Neural cell (in vitro differentiated cells): ENCODE data around the gene CEP70. TPM values are rescaled to one million over a fixed set of nuclear protein-coding genes. Genes with fewer than 3 reads are reported as not detected.

ENCODE experiments used
- H2AFZ ChIP-seq: fragments of 200-600, 300-800 bp; sonication (generic), shearing (Covaris generic); 2 replicates; pipeline ENCODE4 v1.6.0; 2014; ENCODE audit warnings: low read depth, mild to moderate bottlenecking, antibody characterized with exemption, low read length, moderate library complexity
- H3F3A ChIP-seq: fragments of 200-600 bp; shearing (Covaris generic); 2 replicates; pipeline ENCODE4 v1.6.1; 2016; ENCODE audit warnings: mild to moderate bottlenecking, moderate library complexity, mixed read lengths, antibody characterized with exemption, low read length; ENCODE audit not compliant: insufficient read depth, poor library complexity, severe bottlenecking
- H3K27ac ChIP-seq: fragments of 200-600, 300-800 bp; sonication (generic), shearing (Covaris generic); 2 replicates; pipeline ENCODE4 v1.5.1; 2014; ENCODE audit warnings: mild to moderate bottlenecking, low read length, moderate library complexity
- H3K27me3 ChIP-seq: fragments of 300-800, 200-600 bp; sonication (generic), shearing (Covaris generic); 2 replicates; pipeline ENCODE4 v1.6.0; 2014; ENCODE audit warnings: mild to moderate bottlenecking, low read depth, low read length, moderate library complexity; ENCODE audit not compliant: insufficient read depth
- H3K36me3 ChIP-seq: fragments of 300-800, 200-600 bp; sonication (generic), shearing (Covaris generic); 2 replicates; pipeline ENCODE4 v1.5.1; 2014; ENCODE audit warnings: mild to moderate bottlenecking, antibody characterized with exemption, low read length, moderate library complexity; ENCODE audit not compliant: insufficient read depth
- H3K4me2 ChIP-seq: fragments of 300-800, 200-600 bp; sonication (generic), shearing (Covaris generic); 2 replicates; pipeline ENCODE4 v1.6.0; 2014; ENCODE audit warnings: mild to moderate bottlenecking, low read length
- H3K4me3 ChIP-seq: fragments of 300-800, 200-600 bp; sonication (generic), shearing (Covaris generic); 2 replicates; pipeline ENCODE4 v1.5.1; 2014; ENCODE audit warnings: mild to moderate bottlenecking, low read length, moderate library complexity
- H3K79me2 ChIP-seq: fragments of 200-600 bp; shearing (Covaris generic); replicated peaks from 2 replicates; pipeline ENCODE4 v1.6.0; 2014; ENCODE audit warnings: mild to moderate bottlenecking, low read length, moderate library complexity; ENCODE audit not compliant: insufficient read depth
- H3K9ac ChIP-seq: fragments of 300-800, 200-600 bp; sonication (generic), shearing (Covaris generic); 2 replicates; pipeline ENCODE4 v1.6.1; 2016; ENCODE audit warnings: mild to moderate bottlenecking, low read length, mixed read lengths
- H3K9me2 ChIP-seq: fragments of 200-600 bp; shearing (Covaris generic); 2 replicates; pipeline ENCODE4 v1.6.1; 2016; ENCODE audit warnings: mild to moderate bottlenecking, low read length, mixed read lengths; ENCODE audit not compliant: insufficient read depth
- H3K9me3 ChIP-seq: fragments of 200-600, 300-800 bp; sonication (generic), shearing (Covaris generic); 2 replicates; pipeline ENCODE4 v1.6.1; 2016; ENCODE audit warnings: mild to moderate bottlenecking, mixed run types, low read length, moderate library complexity, mixed read lengths
- H4K20me1 ChIP-seq: fragments of 200-600 bp; shearing (Covaris generic); 2 replicates; pipeline ENCODE4 v1.6.1; 2016; ENCODE audit warnings: mild to moderate bottlenecking, mixed run types; ENCODE audit not compliant: insufficient read depth
- CTCF ChIP-seq: fragments of 450-650 bp; IDR thresholded peaks from 2 replicates; pipeline ENCODE4 v1.5.1; 2014; ENCODE audit warnings: antibody characterized with exemption, mild to moderate bottlenecking, moderate library complexity; ENCODE audit not compliant: poor library complexity, severe bottlenecking
- EP300 ChIP-seq: fragments of 450-650 bp; conservative IDR thresholded peaks from 2 replicates; pipeline ENCODE4 v1.6.1; 2014; ENCODE audit warnings: antibody characterized with exemption, mild to moderate bottlenecking, moderate library complexity; ENCODE audit not compliant: poor library complexity, severe bottlenecking
- EZH2 ChIP-seq: fragments of 200-600, 300-800 bp; shearing (Covaris generic), sonication (generic); IDR thresholded peaks from 2 replicates; pipeline ENCODE4 v1.6.1; 2014; ENCODE audit warnings: antibody characterized with exemption, low read length, borderline replicate concordance, mild to moderate bottlenecking; ENCODE audit not compliant: insufficient read depth, poor library complexity, severe bottlenecking
- MXI1 ChIP-seq: fragments of 450-650 bp; conservative IDR thresholded peaks from 2 replicates; pipeline ENCODE4 v1.6.1; 2014; ENCODE audit warnings: antibody characterized with exemption, mild to moderate bottlenecking; ENCODE audit not compliant: poor library complexity, severe bottlenecking
- POLR2AphosphoS5 ChIP-seq: IDR thresholded peaks from 2 replicates; pipeline ENCODE4 v1.6.1; 2012
- RAD21 ChIP-seq: fragments of 450-650 bp; conservative IDR thresholded peaks from 2 replicates; pipeline ENCODE4 v1.6.1; 2014; ENCODE audit warnings: antibody characterized with exemption, mild to moderate bottlenecking, moderate library complexity
- SMC3 ChIP-seq: fragments of 450-650 bp; conservative IDR thresholded peaks from 2 replicates; pipeline ENCODE4 v1.6.1; 2014; ENCODE audit warnings: antibody characterized with exemption, mild to moderate bottlenecking, moderate library complexity; ENCODE audit not compliant: poor library complexity
- TAF1 ChIP-seq: IDR thresholded peaks from 2 replicates; pipeline ENCODE4 v1.6.1; 2012; ENCODE audit warnings: low read depth
- polyA plus RNA-seq: library from polyadenylated mRNA; depleted of rRNA; stranded (reverse); fragments of >200 nt; gene quantifications from 2 replicates; pipeline ENCODE4 v1.2.3, GENCODE V29; 2014
- TF ChIP-seq, protein P1 (sequence below): IDR thresholded peaks from 2 replicates; pipeline ENCODE4 v1.6.1; 2012; ENCODE audit warnings: borderline replicate concordance

Gene CEP70
- polyA plus RNA-seq, 1 donor from 2014 or later, result 25.0 TPM

DNA sequence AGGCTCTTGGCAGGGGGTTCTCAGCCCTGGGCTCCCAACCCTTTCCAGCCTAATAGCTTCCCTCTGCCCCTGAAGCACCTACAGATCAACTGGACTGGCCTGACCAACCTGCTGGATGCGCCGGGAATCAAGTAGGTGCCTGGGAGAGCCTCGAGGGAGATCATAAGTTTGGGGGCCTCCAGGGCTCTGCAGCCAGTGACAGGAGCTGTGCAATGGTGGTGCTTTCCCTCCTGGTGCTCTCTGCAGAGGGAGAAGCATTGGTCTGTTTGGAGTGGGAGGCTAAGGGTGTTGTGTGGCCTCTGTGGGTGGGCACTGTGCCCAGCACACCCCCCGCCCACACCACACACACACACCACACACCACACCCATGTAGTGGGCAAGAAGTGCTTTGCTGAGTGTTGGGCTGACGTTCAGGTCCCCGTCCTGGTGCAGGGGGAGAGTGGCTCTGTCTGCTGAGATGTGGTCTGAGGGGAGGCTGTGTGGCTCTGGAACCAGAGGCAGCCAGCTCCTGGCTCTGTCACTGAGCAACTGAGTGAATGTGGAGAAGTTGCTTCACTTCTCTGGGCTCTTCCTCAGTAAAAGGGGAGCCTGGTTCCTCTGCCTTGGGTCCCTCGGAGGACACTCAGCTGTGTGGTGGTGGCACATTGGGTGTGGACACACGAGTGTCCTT lies 133.4 kb downstream of the CEP70 start:
- Histone ChIP-seq H3F3A (no peaks in the 10 kb centered on the region), H2AFZ (no peak overlapping the region), H3K36me3 (no peaks in the 10 kb centered on the region), H3K79me2 (no peaks in the 10 kb centered on the region), H3K4me2 (no peak overlapping the region), H3K9me2 (no peaks in the 10 kb centered on the region), H3K9me3 (no peaks in the 10 kb centered on the region), H3K27me3 (no peaks in the 10 kb centered on the region), H4K20me1 (no peaks in the 10 kb centered on the region), H3K4me3 (no peak overlapping the region), H3K27ac (no peak overlapping the region), H3K9ac (no peak overlapping the region)
- TF ChIP-seq, protein P1, sequence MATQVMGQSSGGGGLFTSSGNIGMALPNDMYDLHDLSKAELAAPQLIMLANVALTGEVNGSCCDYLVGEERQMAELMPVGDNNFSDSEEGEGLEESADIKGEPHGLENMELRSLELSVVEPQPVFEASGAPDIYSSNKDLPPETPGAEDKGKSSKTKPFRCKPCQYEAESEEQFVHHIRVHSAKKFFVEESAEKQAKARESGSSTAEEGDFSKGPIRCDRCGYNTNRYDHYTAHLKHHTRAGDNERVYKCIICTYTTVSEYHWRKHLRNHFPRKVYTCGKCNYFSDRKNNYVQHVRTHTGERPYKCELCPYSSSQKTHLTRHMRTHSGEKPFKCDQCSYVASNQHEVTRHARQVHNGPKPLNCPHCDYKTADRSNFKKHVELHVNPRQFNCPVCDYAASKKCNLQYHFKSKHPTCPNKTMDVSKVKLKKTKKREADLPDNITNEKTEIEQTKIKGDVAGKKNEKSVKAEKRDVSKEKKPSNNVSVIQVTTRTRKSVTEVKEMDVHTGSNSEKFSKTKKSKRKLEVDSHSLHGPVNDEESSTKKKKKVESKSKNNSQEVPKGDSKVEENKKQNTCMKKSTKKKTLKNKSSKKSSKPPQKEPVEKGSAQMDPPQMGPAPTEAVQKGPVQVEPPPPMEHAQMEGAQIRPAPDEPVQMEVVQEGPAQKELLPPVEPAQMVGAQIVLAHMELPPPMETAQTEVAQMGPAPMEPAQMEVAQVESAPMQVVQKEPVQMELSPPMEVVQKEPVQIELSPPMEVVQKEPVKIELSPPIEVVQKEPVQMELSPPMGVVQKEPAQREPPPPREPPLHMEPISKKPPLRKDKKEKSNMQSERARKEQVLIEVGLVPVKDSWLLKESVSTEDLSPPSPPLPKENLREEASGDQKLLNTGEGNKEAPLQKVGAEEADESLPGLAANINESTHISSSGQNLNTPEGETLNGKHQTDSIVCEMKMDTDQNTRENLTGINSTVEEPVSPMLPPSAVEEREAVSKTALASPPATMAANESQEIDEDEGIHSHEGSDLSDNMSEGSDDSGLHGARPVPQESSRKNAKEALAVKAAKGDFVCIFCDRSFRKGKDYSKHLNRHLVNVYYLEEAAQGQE, result no peak
- TF ChIP-seq MXI1 (no peak), POLR2AphosphoS5 (no peak), EZH2 (no peak), EP300 (no peak), CTCF (no peak), SMC3 (no peak), RAD21 (no peak), TAF1 (no peak)

DNA sequence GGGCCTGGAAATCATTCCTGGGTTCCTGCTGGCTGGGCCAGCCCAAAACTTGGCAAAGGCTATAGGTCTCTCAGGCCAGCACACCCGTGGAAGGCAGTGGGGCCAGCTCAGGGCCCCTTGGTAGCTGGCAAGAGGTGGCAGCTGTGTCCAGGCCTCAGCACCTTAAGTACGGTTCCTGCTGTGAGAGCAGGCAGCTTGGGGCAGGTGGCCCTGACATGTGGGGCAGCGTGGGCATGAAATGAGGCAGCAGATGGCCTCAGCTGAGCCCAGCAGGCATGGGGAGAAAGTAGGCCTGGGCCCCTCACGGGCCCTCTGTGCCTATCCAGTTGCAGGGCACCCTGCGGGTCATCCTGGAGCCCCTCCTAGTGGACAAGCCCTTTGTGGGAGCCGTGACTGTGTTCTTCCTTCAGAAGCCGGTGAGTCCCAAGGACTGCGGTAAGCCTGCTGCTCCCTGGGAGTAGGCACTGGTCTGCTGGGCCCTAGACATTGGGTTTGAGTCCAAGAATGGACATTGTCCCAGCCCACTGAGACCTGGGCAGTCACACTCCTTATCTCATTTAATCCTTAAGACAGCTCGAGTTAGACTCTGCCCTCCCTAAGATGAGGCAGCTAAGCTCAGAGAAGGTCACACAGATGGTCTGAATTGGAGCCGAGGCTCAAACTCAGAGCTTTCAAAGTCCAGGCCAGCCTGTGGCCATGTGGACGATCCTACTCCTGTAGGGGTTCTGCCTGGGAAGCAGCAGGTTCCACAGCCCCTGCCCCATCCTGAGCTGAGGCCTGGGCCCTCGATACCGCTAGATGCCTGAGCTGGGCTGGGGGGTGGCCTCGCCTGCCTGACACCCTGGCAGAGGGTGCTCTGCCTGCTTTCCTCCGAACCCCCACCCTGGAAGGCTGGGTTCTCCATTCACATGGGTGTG lies 134.2 kb downstream of the CEP70 start:
- H3K27ac ChIP-seq, result no peak overlapping the region
- H3K9me3 ChIP-seq, result no peaks in the 10 kb centered on the region
- no peak overlapping the region for H3K4me3 ChIP-seq
- H3K27me3 ChIP-seq, result no peaks in the 10 kb centered on the region
- TF ChIP-seq TAF1 (no peak), RAD21 (no peak), POLR2AphosphoS5 (no peak), SMC3 (no peak), CTCF (no peak), MXI1 (no peak), EZH2 (no peak), EP300 (no peak)
- TF ChIP-seq, protein P1, result no peak
- no peak overlapping the region for H2AFZ ChIP-seq
- no peaks in the 10 kb centered on the region for H3K79me2 ChIP-seq
- H3K9ac ChIP-seq, result no peak overlapping the region
- H3K4me2 ChIP-seq, result no peak overlapping the region
- H3F3A ChIP-seq, result no peaks in the 10 kb centered on the region
- no peaks in the 10 kb centered on the region for H4K20me1 ChIP-seq
- H3K9me2 ChIP-seq, result no peaks in the 10 kb centered on the region
- no peaks in the 10 kb centered on the region for H3K36me3 ChIP-seq
